Right lobe of liver (tissue), 4 donors: ENCODE data around the gene RNF19B.

Source experiments
- POLR2A ChIP-seq: fragments of 450-650 bp; IDR thresholded peaks from one replicate; pipeline ENCODE4 v1.6.1; 2017; ENCODE audit warnings: antibody characterized with exemption, mild to moderate bottlenecking
- TF ChIP-seq, protein P1 (sequence below), 4 donors: fragments of 200-600 bp in 3 of 4; fragments of 450-650 bp in 1 of 4; IDR thresholded peaks; one replicate each; pipeline versions ENCODE4 v1.5.1 to v1.8.0; 2016 to 2022; ENCODE audit warnings: antibody characterized with exemption in 4 of 4, mild to moderate bottlenecking in 2 of 4
- donor health status: DM: no; HTN: no; CAD: no.
- donor health status: DM: no; HTN: no; CAD: no.
- donor health status: DM: no; HTN: yes; CAD: no.

DNA sequence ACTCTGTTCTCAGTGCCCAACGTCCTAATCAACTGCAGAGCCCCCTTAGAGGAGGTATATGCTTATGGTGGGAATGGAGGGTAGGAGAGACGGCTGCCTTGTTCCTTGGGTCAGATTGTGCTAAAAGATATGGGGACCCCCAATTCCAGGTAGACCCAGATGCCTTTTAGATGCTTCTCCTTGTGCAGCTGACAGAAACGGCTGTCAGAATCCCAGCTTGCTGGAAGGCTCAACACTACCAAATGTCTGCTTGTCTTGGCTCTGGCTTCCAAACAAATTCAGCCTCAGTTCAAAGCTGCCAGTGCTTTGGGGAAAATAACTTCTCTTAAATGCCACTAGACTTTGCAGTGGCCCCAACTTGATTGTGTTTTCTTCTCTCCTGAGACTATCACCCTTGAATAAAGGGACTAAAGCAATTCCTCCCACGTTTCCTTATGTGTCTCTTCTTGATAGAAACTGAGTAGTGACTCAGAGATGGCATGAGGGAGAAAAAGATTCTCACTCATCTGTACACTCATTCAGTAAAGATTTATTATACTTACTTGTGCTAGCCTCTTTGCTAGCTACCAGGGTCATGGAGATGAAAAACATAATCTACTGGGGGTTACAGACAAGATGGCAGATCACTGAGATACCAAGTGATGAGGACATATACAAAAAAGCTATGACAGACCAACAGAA is 3.4 kb upstream of the RNF19B start:
- TF ChIP-seq, protein P1, sequence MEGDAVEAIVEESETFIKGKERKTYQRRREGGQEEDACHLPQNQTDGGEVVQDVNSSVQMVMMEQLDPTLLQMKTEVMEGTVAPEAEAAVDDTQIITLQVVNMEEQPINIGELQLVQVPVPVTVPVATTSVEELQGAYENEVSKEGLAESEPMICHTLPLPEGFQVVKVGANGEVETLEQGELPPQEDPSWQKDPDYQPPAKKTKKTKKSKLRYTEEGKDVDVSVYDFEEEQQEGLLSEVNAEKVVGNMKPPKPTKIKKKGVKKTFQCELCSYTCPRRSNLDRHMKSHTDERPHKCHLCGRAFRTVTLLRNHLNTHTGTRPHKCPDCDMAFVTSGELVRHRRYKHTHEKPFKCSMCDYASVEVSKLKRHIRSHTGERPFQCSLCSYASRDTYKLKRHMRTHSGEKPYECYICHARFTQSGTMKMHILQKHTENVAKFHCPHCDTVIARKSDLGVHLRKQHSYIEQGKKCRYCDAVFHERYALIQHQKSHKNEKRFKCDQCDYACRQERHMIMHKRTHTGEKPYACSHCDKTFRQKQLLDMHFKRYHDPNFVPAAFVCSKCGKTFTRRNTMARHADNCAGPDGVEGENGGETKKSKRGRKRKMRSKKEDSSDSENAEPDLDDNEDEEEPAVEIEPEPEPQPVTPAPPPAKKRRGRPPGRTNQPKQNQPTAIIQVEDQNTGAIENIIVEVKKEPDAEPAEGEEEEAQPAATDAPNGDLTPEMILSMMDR (IDR thresholded peaks at IDR 0.05) = no peak
- no peak for TF ChIP-seq POLR2A
